ENCODE results near the gene PSRC1.

Gene PSRC1

GRCh38 chr1:109247401-109248365 is 35.3 kb downstream of the PSRC1 start:
- DNase-seq (ENCODE audit: low read depth), result no peak

GRCh38 chr1:109246141-109246551 is 36.8 kb downstream of the PSRC1 start:
- DNase-seq (ENCODE audit: low read depth), result no peak

- DNase-seq (ENCODE audit: low read depth), result no peak
Observed at GRCh38 chr1:109243860-109244552, 38.9 kb downstream of the PSRC1 start.

GRCh38 chr1:109243221-109243620 is 39.7 kb downstream of the PSRC1 start:
- no peak for DNase-seq (ENCODE audit: low read depth)

GRCh38 chr1:109242387-109242786 is 40.6 kb downstream of the PSRC1 start:
- DNase-seq (ENCODE audit: low read depth), result no peak

- no peak for DNase-seq (ENCODE audit: low read depth)
Observed at GRCh38 chr1:109241841-109242345, 41.1 kb downstream of the PSRC1 start.

GRCh38 chr1:109241344-109241743 is 41.6 kb downstream of the PSRC1 start:
- no peak for DNase-seq (ENCODE audit: low read depth)

GRCh38 chr1:109240158-109241152 is 42.5 kb downstream of the PSRC1 start:
- no peak for DNase-seq (ENCODE audit: low read depth)

- DNase-seq (ENCODE audit: low read depth), result no peak
Observed at GRCh38 chr1:109239409-109240068, 43.4 kb downstream of the PSRC1 start.

GRCh38 chr1:109239047-109239408 is 43.9 kb downstream of the PSRC1 start:
- no peak for DNase-seq (ENCODE audit: low read depth)

- no peak for DNase-seq (ENCODE audit: low read depth)
Observed at GRCh38 chr1:109238382-109238781, 44.6 kb downstream of the PSRC1 start.

GRCh38 chr1:109237512-109237911 is 45.4 kb downstream of the PSRC1 start:
- DNase-seq (ENCODE audit: low read depth), result no peak

- no peak for DNase-seq (ENCODE audit: low read depth)
Observed at GRCh38 chr1:109235137-109235536, 47.8 kb downstream of the PSRC1 start.

GRCh38 chr1:109231066-109231465 is 51.9 kb downstream of the PSRC1 start:
- no peak for DNase-seq (ENCODE audit: low read depth)

All from stimulated activated CD8-positive, alpha-beta memory T cell treated with anti-CD3 and anti-CD28 coated beads, Interleukin-4, amount 100 ng/mL, for 24 hours (primary cell).